Measurements from ENCODE around the gene PPP1R12B.
"Not testable (repeated sequence)": the region's sequence is repeated elsewhere in the genome, so short reads cannot be mapped to it uniquely, and the experiment has no call there.

Gene PPP1R12B

GRCh38 chr1:202493112-202493511 lies 144.6 kb downstream of the PPP1R12B start:
- DNase-seq = not testable (repeated sequence)

- DNase-seq = no peak
Measured at GRCh38 chr1:202498542-202498941, 150.0 kb downstream of the PPP1R12B start.

GRCh38 chr1:202499997-202500396 lies 151.5 kb downstream of the PPP1R12B start:
- DNase-seq = not testable (repeated sequence)

GRCh38 chr1:202501281-202501680 lies 152.8 kb downstream of the PPP1R12B start:
- DNase-seq = no peak

- no peak for DNase-seq
Measured at GRCh38 chr1:202505356-202505755, 156.9 kb downstream of the PPP1R12B start.

- DNase-seq = not testable (repeated sequence)
Measured at GRCh38 chr1:202505880-202506575, 157.5 kb downstream of the PPP1R12B start.

- DNase-seq = not testable (repeated sequence)
Measured at GRCh38 chr1:202508863-202509262, 160.4 kb downstream of the PPP1R12B start.

GRCh38 chr1:202513875-202514274 lies 165.4 kb downstream of the PPP1R12B start:
- not testable (repeated sequence) for DNase-seq

- DNase-seq = no peak
Measured at GRCh38 chr1:202516434-202516877, 168.0 kb downstream of the PPP1R12B start.

- DNase-seq = not testable (repeated sequence)
Measured at GRCh38 chr1:202517146-202517545, 168.6 kb downstream of the PPP1R12B start.

GRCh38 chr1:202518180-202518579 lies 169.7 kb downstream of the PPP1R12B start:
- DNase-seq = not testable (repeated sequence)

GRCh38 chr1:202518905-202519304 lies 170.4 kb downstream of the PPP1R12B start:
- DNase-seq = not testable (repeated sequence)

GRCh38 chr1:202520129-202520856 lies 171.8 kb downstream of the PPP1R12B start:
- not testable (repeated sequence) for DNase-seq

- DNase-seq = not testable (repeated sequence)
Measured at GRCh38 chr1:202520857-202521216, 172.3 kb downstream of the PPP1R12B start.

GRCh38 chr1:202521484-202521883 lies 173.0 kb downstream of the PPP1R12B start:
- DNase-seq = not testable (repeated sequence)

- DNase-seq = no peak
Measured at GRCh38 chr1:202521886-202522285, 173.4 kb downstream of the PPP1R12B start.

GRCh38 chr1:202526056-202526455 lies 177.6 kb downstream of the PPP1R12B start:
- not testable (repeated sequence) for DNase-seq

GRCh38 chr1:202528096-202528722 lies 179.7 kb downstream of the PPP1R12B start:
- not testable (repeated sequence) for DNase-seq

GRCh38 chr1:202530686-202531085 lies 182.2 kb downstream of the PPP1R12B start:
- not testable (repeated sequence) for DNase-seq

- no peak for DNase-seq
Measured at GRCh38 chr1:202531472-202531811, 182.9 kb downstream of the PPP1R12B start.

GRCh38 chr1:202531812-202532616 lies 183.5 kb downstream of the PPP1R12B start:
- not testable (repeated sequence) for DNase-seq

GRCh38 chr1:202539166-202539574 lies 190.7 kb downstream of the PPP1R12B start:
- DNase-seq = not testable (repeated sequence)

GRCh38 chr1:202539583-202539982 lies 191.1 kb downstream of the PPP1R12B start:
- not testable (repeated sequence) for DNase-seq

Data from NCI-H748 treated with DMSO at 0.1 percent for 48 hours (cell line).